HG03045 (cell line): ENCODE results near the gene PXDN.

Source experiments
- ATAC-seq: cut with Tn5 transposase; IDR thresholded peaks from one replicate; pipeline ENCODE4 v1.9.1; 2021; ENCODE audit warnings: mild to moderate bottlenecking, moderate library complexity; ENCODE audit not compliant: unreplicated experiment

PXDN gene

DNA sequence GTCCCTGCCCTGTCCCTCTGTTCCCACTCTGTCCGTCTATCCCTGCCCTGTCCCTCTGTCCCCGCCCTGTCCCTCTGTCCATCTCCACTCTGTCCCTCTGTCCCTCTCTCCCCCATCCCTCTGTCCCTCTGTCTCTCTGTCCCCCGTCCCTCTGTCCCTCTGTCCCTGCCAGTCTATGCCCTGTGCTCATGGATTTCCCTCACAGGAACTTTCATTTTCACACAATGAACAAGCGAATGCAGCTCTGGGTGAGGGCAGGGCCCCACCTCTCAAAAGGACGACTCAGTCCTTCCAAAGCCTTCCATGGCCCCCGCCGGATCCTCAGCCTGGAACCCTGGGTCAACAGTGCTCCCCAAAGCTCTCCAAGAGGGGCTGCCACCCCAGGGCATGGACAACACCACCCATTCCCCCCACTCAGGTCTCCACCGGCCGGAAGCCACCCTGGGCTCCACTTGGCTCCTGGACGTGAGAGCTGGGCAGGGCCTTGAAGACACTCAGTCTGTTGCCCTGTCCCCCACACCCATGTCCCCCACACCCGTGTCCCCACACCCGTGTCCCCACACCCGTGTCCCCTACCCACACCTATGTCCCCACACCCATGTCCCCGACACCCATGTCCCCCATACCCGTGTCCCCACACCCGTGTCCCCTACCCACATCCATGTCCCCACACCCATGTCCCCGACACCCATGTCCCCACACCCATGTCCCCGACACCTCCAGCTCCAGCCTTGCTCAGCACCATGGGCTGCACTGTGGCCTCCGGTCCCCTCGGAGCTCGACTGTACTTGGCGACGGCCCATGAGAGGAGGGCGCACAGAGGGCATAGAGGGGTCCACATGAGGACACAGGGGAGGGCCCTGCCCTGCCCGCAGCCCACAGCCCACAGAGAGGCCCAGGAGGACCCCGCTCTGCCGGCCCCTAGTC, 156.0 kb downstream of the PXDN start:
- no peak for ATAC-seq

DNA sequence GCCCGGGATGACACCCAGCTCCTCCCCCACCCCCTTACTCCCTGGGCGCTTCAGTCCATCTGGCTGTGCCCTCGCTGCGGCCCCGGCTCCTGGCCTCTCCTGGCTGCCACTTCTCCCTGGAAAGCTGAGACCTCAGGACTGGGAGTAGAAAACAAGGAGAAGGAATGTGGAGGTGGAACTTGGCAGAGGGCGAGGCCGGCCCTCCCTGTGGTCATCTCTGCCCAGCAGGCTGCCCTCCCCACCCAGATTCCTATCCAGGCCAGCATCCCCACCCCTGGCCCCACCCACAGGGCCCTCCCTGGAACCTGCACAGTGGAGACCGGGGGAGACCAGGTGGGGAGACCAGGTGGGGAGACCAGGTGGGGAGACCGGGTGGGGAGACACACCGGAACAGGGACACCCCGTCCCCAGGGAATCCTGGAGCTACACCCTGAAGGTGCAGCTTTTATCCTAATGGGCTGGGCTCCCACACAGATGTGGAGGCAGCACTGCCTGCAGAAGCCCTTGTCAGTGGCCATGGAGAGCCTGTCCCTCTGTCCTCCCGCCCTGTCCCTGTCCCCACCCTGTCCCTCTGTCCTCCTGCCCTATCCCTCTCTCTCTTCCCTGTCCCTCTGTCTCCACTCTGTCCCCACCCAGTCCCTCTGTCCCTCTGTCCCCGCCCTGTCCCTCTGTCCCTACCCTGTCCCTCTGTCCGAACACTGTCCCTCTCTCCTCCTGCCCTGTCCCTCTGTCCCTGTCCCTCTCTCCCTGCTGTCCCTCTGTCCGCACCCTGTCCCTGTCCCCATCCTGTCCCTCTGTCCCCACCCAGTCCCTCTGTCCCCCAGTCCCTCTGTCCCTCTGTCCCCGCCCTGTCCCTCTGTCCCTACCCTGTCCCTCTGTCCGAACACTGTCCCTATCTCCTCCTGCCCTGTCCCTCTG, 157.1 kb downstream of the PXDN start:
- no peak for ATAC-seq

DNA sequence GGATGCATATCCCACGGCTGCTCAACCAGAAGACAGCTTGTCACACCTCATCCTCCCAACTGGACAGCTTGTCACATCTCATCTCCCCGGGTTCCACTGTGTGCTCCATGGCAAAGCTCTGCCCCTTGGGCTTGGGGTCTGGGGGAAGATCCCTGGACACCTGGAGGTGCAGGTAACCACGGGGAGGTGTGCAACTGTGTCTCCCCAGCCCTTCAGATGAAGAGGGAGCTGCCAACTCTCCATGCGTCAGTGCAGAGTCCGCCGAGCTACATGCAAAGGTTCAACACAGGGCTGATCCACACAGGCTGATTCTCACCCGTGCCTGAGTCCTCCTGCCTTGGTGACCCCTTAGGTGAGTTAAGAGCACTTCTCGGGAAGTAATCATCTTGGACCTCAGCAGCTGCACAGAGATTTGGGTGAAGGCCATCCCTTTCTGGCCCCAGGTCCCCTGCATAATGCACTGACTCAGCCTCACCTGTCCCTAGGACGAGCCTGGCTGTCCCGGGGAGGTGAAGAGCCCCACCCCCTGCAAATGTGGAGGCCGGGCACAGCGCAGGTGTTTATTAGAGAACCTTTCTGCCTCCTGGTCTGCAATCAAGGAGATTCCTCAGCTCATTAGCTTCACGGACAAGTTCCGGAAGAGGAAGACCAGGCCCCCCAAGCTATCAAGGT, 157.9 kb downstream of the PXDN start:
- ATAC-seq = no peak

DNA sequence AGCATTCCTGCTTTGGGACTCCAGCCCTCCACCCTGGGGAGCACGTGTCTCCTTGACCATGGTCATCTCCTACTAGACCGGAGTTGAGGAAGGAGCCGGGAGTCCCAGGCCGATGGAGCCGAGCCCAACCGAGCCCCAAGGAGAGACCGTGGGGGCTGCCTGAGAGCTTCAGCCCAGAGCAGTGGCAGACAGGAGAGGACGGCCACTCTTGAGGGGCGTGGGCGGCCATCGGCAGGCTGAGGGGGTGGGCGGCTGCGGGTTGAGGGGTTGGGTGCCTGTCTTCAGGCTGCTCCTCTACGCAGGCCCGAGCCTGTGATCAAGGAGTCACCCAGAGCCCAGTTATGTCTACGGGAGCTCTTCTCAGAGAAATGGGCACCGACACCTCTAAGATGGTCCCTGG, 158.7 kb downstream of the PXDN start:
- ATAC-seq = no peak

DNA sequence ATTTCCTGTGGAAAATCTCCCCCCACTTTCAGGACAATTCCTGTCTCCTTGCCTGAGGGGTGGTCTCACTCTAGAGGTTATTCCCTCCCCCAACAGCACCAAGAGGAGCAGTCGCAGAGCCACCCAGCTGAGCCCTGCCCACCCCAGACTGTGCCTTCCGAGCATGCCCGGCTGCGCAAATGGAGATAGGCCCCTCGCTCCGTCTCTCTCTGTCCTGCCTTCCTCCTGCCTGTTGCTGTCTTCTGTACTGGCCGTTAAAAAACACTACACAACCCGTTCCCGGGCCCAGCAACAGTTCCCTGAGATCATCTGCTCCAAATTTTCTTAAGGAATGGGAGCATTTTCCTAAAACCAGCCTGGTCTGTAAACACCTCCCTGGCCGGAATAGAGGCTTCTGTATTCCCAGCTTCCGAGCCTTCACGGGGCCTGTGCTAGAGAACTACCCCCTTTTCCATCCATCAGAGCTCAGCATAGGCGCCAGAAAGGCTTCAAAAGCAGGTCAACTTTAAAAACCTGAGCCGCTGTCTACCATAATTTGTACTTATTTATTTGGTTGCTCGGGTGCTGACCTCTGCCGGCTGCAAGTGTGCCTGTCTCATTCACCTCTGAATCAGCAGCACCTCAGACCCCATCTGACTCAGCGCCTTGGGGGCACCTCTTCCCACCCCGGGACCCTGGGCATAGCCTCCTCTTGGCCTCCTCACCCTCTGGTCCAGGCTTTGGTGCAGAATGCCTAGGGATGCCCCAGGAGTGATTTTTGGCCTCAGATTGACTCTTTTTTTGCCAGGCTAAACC, 159.4 kb downstream of the PXDN start:
- ATAC-seq = no peak

DNA sequence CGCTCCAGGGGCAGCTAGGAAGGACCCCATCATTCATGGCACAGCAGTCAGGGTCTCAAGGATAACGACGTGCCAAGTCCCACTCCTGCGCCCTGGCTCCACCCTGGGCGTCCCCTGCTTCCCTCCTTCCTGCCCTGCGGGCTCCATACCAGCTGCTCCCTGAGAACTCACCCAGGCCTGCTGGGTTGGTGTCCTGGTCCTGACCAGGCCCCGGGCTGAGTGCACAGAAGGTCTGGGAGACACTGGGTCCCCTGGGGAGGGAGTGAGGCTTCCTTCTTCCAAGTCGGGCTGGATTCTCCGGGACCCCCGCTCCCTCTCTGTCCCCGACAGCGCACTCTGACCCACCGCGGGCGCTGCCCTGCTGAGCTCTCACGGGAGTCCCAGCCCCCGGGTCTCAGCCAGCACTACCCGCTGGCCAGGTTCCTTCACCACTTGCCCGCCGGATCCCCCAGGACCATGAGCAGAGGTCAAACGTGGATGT, 160.2 kb downstream of the PXDN start:
- ATAC-seq = no peak

DNA sequence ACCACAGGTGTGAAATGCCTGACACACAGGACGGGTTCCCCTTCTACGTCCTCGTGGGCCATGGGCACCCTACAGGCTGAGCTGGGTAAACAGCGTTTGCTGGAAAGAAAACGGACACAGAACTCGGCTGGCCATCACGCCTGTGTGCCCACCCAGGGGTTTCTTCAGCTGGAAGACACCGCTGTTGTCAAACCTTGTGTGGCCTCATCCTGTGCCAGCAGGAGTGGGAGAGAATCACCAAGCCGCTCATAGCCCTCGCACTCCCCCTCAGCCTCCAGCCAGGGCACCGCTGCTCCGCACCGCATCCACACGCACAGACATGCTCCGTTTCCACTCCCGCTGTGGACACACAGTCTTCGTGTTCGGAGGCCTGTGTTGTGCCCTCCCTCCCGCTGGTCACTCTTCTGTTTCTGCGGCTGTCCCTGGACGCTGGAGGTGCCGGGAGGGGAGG, 161.4 kb downstream of the PXDN start:
- ATAC-seq = no peak

DNA sequence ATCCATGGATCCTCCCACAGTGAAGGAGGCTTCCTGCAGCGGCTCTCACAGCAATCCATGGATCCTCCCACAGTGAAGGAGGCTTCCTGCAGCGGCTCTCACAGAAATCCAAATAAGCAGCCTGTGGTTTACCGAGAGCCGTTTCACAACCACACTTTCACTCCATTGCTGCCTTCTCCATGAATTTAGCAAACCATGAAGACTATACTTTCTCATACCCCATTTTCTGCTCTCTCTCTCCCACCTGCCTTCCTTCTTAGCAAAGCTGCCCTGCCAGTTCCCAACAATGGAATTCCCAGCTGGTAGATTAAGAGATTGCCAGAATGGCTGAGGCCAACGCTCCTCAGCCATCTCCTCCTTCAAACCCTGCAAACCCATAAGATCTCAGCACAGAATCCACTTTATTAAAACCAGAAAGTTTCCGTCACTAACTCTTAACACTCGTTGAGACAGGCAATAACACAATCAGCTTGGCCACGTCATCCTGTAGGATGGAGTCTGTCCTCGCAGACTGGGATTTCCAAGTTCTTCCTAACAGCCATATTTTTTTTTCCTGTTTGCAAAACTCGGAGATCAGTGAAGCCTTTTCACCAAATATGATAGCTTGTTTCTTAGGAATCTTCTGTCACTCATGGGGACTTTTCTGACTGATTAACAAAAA, 162.2 kb downstream of the PXDN start:
- ATAC-seq = no peak
